Endodermal cell (in vitro differentiated cells): ENCODE results near the gene SUPT16H. TPM values are rescaled to one million over a fixed set of nuclear protein-coding genes. Genes with fewer than 3 reads are reported as not detected.
"Not testable (repeated sequence)": the region's sequence is repeated elsewhere in the genome, so short reads cannot be mapped to it uniquely, and the experiment has no call there.

Experiments
- DNase-seq: peaks from one replicate; pipeline ENCODE4 v3.0.0-alpha.2; 2017
- H3K27ac ChIP-seq: 2 replicates; pipeline ENCODE4 v1.5.1; 2013; ENCODE audit warnings: mild to moderate bottlenecking, low read depth, low read length, moderate library complexity
- H3K27me3 ChIP-seq: 2 replicates; pipeline ENCODE4 v1.6.1; 2013; ENCODE audit warnings: mild to moderate bottlenecking, low read length, moderate library complexity; ENCODE audit not compliant: insufficient read depth, control insufficient read depth, poor library complexity, severe bottlenecking
- H3K36me3 ChIP-seq: 2 replicates; pipeline ENCODE4 v1.7.0; 2013; ENCODE audit warnings: mild to moderate bottlenecking, low read length, moderate library complexity; ENCODE audit not compliant: control insufficient read depth, insufficient read depth
- H3K4me1 ChIP-seq: one replicate; pipeline ENCODE4 v1.7.0; 2013; ENCODE audit warnings: low read length; ENCODE audit not compliant: control insufficient read depth, insufficient read depth
- H3K4me3 ChIP-seq: 2 replicates; pipeline ENCODE4 v1.5.1; 2013; ENCODE audit warnings: mild to moderate bottlenecking, low read length, moderate library complexity
- H3K9ac ChIP-seq: 2 replicates; pipeline ENCODE4 v1.6.1; 2013; ENCODE audit warnings: mild to moderate bottlenecking, low read length, moderate library complexity; ENCODE audit not compliant: poor library complexity, severe bottlenecking; ENCODE audit errors: extremely low read depth
- H3K9me3 ChIP-seq: 2 replicates; pipeline ENCODE4 v1.6.1; 2013; ENCODE audit warnings: mild to moderate bottlenecking, low read length, moderate library complexity; ENCODE audit not compliant: control insufficient read depth
- H3K27ac Mint-ChIP-seq: 2 replicates; pipeline ENCODE4 v1.8.0; 2020; ENCODE audit warnings: mixed read lengths
- H3K27me3 Mint-ChIP-seq: 2 replicates; pipeline ENCODE4 v1.8.0; 2021; ENCODE audit warnings: mild to moderate bottlenecking, mixed read lengths; ENCODE audit not compliant: insufficient read depth
- H3K36me3 Mint-ChIP-seq: 2 replicates; pipeline ENCODE4 v1.8.0; 2020; ENCODE audit warnings: low read depth, mixed read lengths
- H3K4me1 Mint-ChIP-seq: 2 replicates; pipeline ENCODE4 v1.8.0; 2020; ENCODE audit warnings: mixed read lengths
- H3K4me3 Mint-ChIP-seq: 2 replicates; pipeline ENCODE4 v1.8.0; 2020; ENCODE audit warnings: mild to moderate bottlenecking, moderate library complexity, mixed read lengths
- H3K9me3 Mint-ChIP-seq: 2 replicates; pipeline ENCODE4 v1.8.0; 2020; ENCODE audit warnings: mild to moderate bottlenecking, mixed read lengths
- WGBS, 2 experiments: methylation state at CpG; one replicate each; pipeline versions ENCODE4 v1.1.5 to v1.1.7; 2013; ENCODE audit warnings: missing lambda C conversion rate in 2 of 2, mixed read lengths in 1 of 2; ENCODE audit not compliant: insufficient coverage in 1 of 2, insufficient read length in 1 of 2; 5-methylcytosine and 5-hydroxymethylcytosine counted together
- total RNA-seq, 2 donors: library from RNA; stranded (reverse); fragmentation: NEBNext Ultra II Directional in 1 of 2; extraction: Animal tissue kit (Norgen Biotek cat#: 25700) in 1 of 2; gene quantifications; 2 replicates in 1 of 2; 3 replicates in 1 of 2; pipeline ENCODE4 v1.2.1, GENCODE V29; 2021
- TF ChIP-seq, protein P1 (sequence below): fragments of 200-600 bp; sonication (generic); conservative IDR thresholded peaks from 2 replicates; pipeline ENCODE4 v1.5.0; 2021; ENCODE audit warnings: antibody characterized with exemption, mild to moderate bottlenecking

SUPT16H gene
- total RNA-seq, 2 donors from 2014 or later, result 147 to 181 TPM

DNA sequence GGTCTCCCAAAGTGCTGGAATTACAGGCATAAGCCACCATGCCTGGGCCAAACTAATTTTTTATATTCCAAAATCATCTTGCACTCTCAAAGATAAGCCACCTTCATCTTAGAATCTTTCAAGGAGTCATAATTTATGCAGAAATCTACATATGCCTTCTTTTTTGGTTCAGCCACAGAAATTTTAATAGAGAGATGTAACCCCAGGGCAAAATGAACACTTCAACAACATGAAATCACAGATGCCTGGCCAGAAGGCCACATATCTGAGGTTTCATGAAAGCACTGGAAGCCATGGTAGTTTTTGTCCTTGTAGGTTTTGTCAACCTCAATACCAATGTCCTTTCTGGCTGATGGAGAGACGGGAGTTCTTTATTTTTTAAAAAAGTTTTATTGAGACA is 9.8 kb downstream of the SUPT16H start:
- H3K36me3 ChIP-seq, result peaks cover 94% of the 10 kb centered on the region
- no peak for DNase-seq
- WGBS, 2 experiments, result no CpG with 5 or more reads among the region's 1 CpG
- no peaks in the 10 kb centered on the region for H3K27me3 Mint-ChIP-seq
- H3K4me1 Mint-ChIP-seq, result no peaks in the 10 kb centered on the region
- TF ChIP-seq, protein P1, sequence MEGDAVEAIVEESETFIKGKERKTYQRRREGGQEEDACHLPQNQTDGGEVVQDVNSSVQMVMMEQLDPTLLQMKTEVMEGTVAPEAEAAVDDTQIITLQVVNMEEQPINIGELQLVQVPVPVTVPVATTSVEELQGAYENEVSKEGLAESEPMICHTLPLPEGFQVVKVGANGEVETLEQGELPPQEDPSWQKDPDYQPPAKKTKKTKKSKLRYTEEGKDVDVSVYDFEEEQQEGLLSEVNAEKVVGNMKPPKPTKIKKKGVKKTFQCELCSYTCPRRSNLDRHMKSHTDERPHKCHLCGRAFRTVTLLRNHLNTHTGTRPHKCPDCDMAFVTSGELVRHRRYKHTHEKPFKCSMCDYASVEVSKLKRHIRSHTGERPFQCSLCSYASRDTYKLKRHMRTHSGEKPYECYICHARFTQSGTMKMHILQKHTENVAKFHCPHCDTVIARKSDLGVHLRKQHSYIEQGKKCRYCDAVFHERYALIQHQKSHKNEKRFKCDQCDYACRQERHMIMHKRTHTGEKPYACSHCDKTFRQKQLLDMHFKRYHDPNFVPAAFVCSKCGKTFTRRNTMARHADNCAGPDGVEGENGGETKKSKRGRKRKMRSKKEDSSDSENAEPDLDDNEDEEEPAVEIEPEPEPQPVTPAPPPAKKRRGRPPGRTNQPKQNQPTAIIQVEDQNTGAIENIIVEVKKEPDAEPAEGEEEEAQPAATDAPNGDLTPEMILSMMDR, result no peak
- no peak overlapping the region for H3K4me3 Mint-ChIP-seq
- H3K4me1 ChIP-seq, result no peaks in the 10 kb centered on the region
- H3K9ac ChIP-seq, result no peak overlapping the region
- no peaks in the 10 kb centered on the region for H3K9me3 ChIP-seq
- H3K27ac ChIP-seq, result no peak overlapping the region
- no peaks in the 10 kb centered on the region for H3K9me3 Mint-ChIP-seq
- H3K27me3 ChIP-seq, result no peaks in the 10 kb centered on the region
- no peak overlapping the region for H3K27ac Mint-ChIP-seq
- H3K4me3 ChIP-seq, result no peak overlapping the region
- peaks cover 64% of the 10 kb centered on the region for H3K36me3 Mint-ChIP-seq

DNA sequence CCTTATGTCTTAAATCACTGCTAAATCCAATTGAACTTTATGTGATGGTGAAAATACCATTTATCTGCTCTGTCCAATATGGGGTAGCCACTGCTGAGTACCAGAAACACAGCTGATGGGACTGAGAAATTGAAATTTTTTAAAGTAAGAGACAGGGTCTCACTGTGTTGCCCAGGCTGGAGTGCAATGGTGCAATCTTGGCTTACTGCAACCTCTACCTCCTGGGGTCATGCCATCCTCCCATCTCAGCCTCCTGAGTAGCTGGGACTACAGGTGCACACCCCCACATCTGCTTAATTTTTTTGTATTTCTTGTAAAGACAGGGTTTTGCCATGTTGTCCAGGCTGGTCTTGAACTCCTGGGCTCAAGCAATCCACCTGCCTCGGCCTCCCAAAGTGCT is 11.0 kb downstream of the SUPT16H start:
- H3K27ac Mint-ChIP-seq, H3K9ac ChIP-seq, H3K4me1 ChIP-seq, H3K4me1 Mint-ChIP-seq, H3K9me3 ChIP-seq, DNase-seq, H3K4me3 ChIP-seq, H3K4me3 Mint-ChIP-seq, H3K27me3 ChIP-seq, H3K9me3 Mint-ChIP-seq, H3K27ac ChIP-seq, H3K27me3 Mint-ChIP-seq: not testable (repeated sequence)
- H3K36me3 ChIP-seq, result peaks cover 95% of the 10 kb centered on the region
- WGBS, 2 experiments, result 95 to 100% methylated on average over 1 of the region's 1 CpG
- peaks cover 73% of the 10 kb centered on the region for H3K36me3 Mint-ChIP-seq

DNA sequence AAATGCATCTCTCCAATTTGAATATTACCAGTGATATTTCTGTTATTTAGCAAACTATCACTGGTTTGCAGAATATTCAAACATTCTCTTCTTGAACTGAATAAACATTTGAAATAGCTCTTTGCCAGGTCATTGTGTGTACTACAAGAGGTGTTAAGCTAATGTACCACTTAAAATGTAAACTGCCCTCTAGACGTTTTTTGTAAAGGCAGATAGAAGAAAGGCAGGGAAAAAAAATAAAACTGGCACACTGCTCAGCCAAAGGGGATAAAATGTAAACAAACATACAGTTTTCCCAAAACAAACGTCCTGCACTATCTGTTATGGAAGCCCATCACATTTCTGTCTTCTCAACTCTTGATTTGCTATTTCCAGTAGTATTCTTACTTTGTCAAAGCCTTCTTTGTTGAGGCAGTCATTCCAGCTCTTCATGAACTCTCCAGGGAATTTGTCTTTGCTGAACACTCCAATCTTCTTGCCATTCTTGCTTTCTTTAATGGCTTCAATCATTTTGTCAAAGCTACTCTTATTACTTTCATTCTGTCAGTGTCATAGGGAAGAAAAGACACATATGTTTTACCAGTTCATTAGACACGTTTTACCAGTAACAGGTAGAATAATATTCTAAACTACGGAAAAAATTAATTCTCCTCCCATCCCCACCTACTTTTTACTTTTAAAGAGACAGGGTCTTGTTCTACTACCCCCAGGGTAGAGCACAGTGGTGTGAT is 13.7 kb downstream of the SUPT16H start:
- Histone ChIP-seq H3K9me3 (no peaks in the 10 kb centered on the region), H3K27ac (no peak overlapping the region), H3K4me1 (no peaks in the 10 kb centered on the region), H3K4me3 (no peak overlapping the region), H3K27me3 (no peaks in the 10 kb centered on the region), H3K36me3 (peaks cover 96% of the 10 kb centered on the region), H3K9ac (no peak overlapping the region)
- no peak for DNase-seq
- Mint-ChIP-seq H3K9me3 (no peaks in the 10 kb centered on the region), H3K27ac (no peak overlapping the region), H3K36me3 (peaks cover 89% of the 10 kb centered on the region), H3K27me3 (no peaks in the 10 kb centered on the region), H3K4me3 (no peak overlapping the region), H3K4me1 (no peaks in the 10 kb centered on the region)
- TF ChIP-seq, protein P1, result no peak
- WGBS, 2 experiments, result 94 to 96% methylated on average over 3 to 4 of the region's 4 CpGs
